Heart left ventricle (tissue), 16 donors: ENCODE data around the gene NPHP1. TPM values are rescaled to one million over a fixed set of nuclear protein-coding genes. Genes with fewer than 3 reads are reported as not detected.
A peak's percentile ranks its signal among the peaks of the same experiment; 100 is the strongest.

Experiments
- ATAC-seq, 4 donors: fragments of 200-7000 bp; cut with Tn5 transposase; one replicate each; pipeline ENCODE4 v1.9.1; 2020 to 2022; ENCODE audit warnings: moderate library complexity in 4 of 4, mild to moderate bottlenecking in 3 of 4, moderate number of reproducible peaks in 1 of 4
- DNase-seq, 5 donors: peaks; one replicate each; pipeline ENCODE4 v3.0.0-alpha.2; 2020
- H3K27ac ChIP-seq, 12 donors: fragments of 200-600 bp; sonication (generic) in 4 of 12; one replicate each; pipeline versions ENCODE4 v1.5.0 to v1.8.0; 2016 to 2022; ENCODE audit warnings: mild to moderate bottlenecking in 2 of 12
- H3K27me3 ChIP-seq, 9 donors: fragments of 200-600 bp; sonication (generic) in 2 of 9; one replicate each; pipeline versions ENCODE4 v1.5.1 to v1.8.0; 2016 to 2022; ENCODE audit warnings: mild to moderate bottlenecking in 3 of 9
- H3K36me3 ChIP-seq, 9 donors: fragments of 200-600 bp; sonication (generic) in 2 of 9; one replicate each; pipeline versions ENCODE4 v1.5.0 to v1.8.0; 2018 to 2022; ENCODE audit warnings: mild to moderate bottlenecking in 2 of 9
- H3K4me1 ChIP-seq, 12 donors: fragments of 200-600 bp; sonication (generic) in 4 of 12; one replicate each; pipeline versions ENCODE4 v1.5.0 to v1.8.0; 2016 to 2022; ENCODE audit warnings: mild to moderate bottlenecking in 3 of 12
- H3K4me3 ChIP-seq, 12 donors: fragments of 200-600 bp; sonication (generic) in 4 of 12; one replicate each; pipeline versions ENCODE4 v1.5.0 to v1.8.0; 2017 to 2022; ENCODE audit warnings: mild to moderate bottlenecking in 9 of 12, moderate library complexity in 4 of 12
- H3K9me3 ChIP-seq, 12 donors: fragments of 200-600 bp; sonication (generic) in 4 of 12; one replicate each; pipeline versions ENCODE4 v1.5.0 to v1.8.0; 2016 to 2022; ENCODE audit warnings: mild to moderate bottlenecking in 1 of 12
- CTCF ChIP-seq, 12 donors: fragments of 200-600 bp; sonication (generic) in 4 of 12; IDR thresholded peaks; one replicate each; pipeline versions ENCODE4 v1.5.0 to v1.8.0; 2018 to 2022; ENCODE audit warnings: antibody characterized with exemption in 12 of 12, mild to moderate bottlenecking in 5 of 12
- POLR2A ChIP-seq, 2 donors: fragments of 450-650 bp; IDR thresholded peaks; one replicate each; pipeline ENCODE4 v1.6.1; 2017; ENCODE audit warnings: antibody characterized with exemption in 2 of 2, mild to moderate bottlenecking in 2 of 2, moderate library complexity in 2 of 2
- WGBS, 4 donors: extraction: QIAGEN DNeasy Blood & Tissue Kit in 2 of 4; methylation state at CpG; one replicate each; pipeline versions ENCODE4 v1.1.5 to v1.1.7; 2013 to 2018; 5-methylcytosine and 5-hydroxymethylcytosine counted together
- intact Hi-C, 10 donors: fragments of 100-400 bp; cut with DNase I; formaldehyde crosslinking; loops; one replicate each; pipeline versions ENCODE4 v1.11.1 to v1.14.2; 2022
- polyA plus RNA-seq, 2 donors: library from polyadenylated mRNA; stranded (reverse); fragments of 200-250 nt; gene quantifications; one replicate each; pipeline ENCODE4 v1.2.3, GENCODE V29; 2013
- total RNA-seq, 9 donors: library from RNA; depleted of rRNA in 2 of 9; stranded (reverse); fragments of >200 nt in 2 of 9; fragmentation: NEBNext Ultra II Directional in 3 of 9; extraction: Animal tissue kit (Norgen Biotek cat#: 25700) in 3 of 9; gene quantifications; one replicate each; pipeline versions ENCODE4 v1.1.0 to v1.2.4, GENCODE V29; 2016 to 2023
- donor health status: ischemic (EF 13 %, LVEDD 7.1; RV severe dilation, severe dysfunction).
- donor health status: healthy with polysubstance abuse.
- donor health status: DM: no; HTN: yes; CAD: no.
- donor health status: DM: no; HTN: no; CAD: no.
- donor health status: ischemic (EF 25% LVEDD 6.9; RV normal size, moderate dysfunction).
- donor health status: ischemic (EF 25% LVEDD 5.7; RV mildly dilated, moderate dysfunction).
- donor health status: healthy.
- donor health status: DM: yes; HTN: yes; CAD: no.
- donor health status: ischemic (EF 35%, LVEDD 5.7; RV mildly dilated, moderate dysfunction).
- donor health status: nonischemic (EF 11% LVEDD 7.7; RV severe dilation, severe dysfunction).
- donor health status: DM: yes; HTN: yes; CAD: no.
- donor health status: PGD.
- donor health status: ischemic (EF 29% LVEDD 5.4; RV normal size, mild dysfunction).
- donor health status: nonischemic (EF 23%, LVEDD 6.1; RV moderate dilation, normal function).

Gene NPHP1
- total and polyA plus RNA-seq, 11 donors = 4.7 to 7.9 (median 5.6) TPM

- peaks cover 0 to 8% (median 0%) of the 10 kb centered on the region in 12 donors for H3K9me3 ChIP-seq
- intact Hi-C loops = no loop called here
- H3K27me3 ChIP-seq = no peaks in the 10 kb centered on the region
- H3K4me1 ChIP-seq = peaks cover 0 to 15% (median 0%) of the 10 kb centered on the region in 12 donors
- 67 to 72% (median 69%) methylated on average over 6 of the region's 6 CpGs for WGBS, 4 donors
- H3K4me3 ChIP-seq = no peak overlapping the region
- ATAC-seq (peak in 3 of 4 donors; percentile 54 to 84 (median 57)), DNase-seq (no peak)
- peak overlapping the region in 2 of 12 donors; percentile 5 to 53 for H3K27ac ChIP-seq
- TF ChIP-seq CTCF (IDR thresholded peaks at IDR 0.05) (no peak), POLR2A (IDR thresholded peaks at IDR 0.05) (no peak)
- H3K36me3 ChIP-seq = peaks cover 0 to 6% (median 0%) of the 10 kb centered on the region in 9 donors
Measured at GRCh38 chr2:110149330-110150220, 55.2 kb downstream of the NPHP1 start.

- Histone ChIP-seq H3K4me1 (peaks cover 0 to 12% (median 0%) of the 10 kb centered on the region in 12 donors), H3K36me3 (peaks cover 0 to 17% (median 4%) of the 10 kb centered on the region in 9 donors), H3K27ac (no peak overlapping the region), H3K27me3 (no peaks in the 10 kb centered on the region), H3K4me3 (no peak overlapping the region), H3K9me3 (no peaks in the 10 kb centered on the region)
- TF ChIP-seq CTCF (IDR thresholded peaks at IDR 0.05) (no peak), POLR2A (IDR thresholded peaks at IDR 0.05) (no peak)
- no peak for DNase-seq
- no peak for ATAC-seq
- intact Hi-C loops = no loop called here
- 93 to 98% (median 96%) methylated on average over 2 of the region's 2 CpGs for WGBS, 4 donors
Measured at GRCh38 chr2:110146945-110147332, 57.9 kb downstream of the NPHP1 start.

DNA sequence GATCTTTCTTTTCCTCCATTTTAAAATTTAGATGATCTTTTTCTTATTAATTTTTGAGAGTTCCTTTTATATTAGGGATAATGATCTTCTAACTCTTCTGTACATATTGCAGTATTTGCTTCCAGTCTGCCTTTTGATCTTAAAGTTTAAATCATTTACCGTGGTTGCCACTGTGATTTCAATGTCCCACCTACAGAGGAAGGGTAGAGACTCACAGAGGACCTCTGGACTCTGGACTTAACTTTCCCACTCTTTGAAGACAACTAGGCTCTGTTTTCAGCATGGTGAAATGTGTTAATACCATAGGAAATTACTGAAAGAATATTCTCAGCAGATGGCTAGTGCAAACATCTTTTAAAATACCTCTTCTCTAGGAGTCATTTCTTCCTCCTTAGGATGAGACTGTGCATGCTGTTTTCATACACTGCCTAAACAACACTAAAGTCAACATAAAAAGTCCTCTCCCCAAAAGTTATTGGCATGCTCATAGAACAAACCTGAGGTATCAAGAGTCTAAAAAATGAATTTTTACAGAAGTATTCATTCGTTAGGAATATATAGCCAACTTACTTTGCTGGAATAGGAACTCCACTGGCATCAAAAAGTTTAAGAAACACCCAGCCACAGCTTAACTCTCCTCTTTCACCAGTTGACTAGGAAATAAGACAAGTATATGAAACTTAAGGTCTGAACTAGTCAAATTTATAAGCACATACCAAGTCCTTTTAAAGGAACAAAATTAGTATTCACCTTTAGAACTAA lies 58.4 kb downstream of the NPHP1 start:
- Histone ChIP-seq H3K9me3 (no peaks in the 10 kb centered on the region), H3K4me1 (peaks cover 0 to 12% (median 0%) of the 10 kb centered on the region in 12 donors), H3K36me3 (peaks cover 0 to 17% (median 4%) of the 10 kb centered on the region in 9 donors), H3K27me3 (no peaks in the 10 kb centered on the region), H3K27ac (no peak overlapping the region), H3K4me3 (no peak overlapping the region)
- TF ChIP-seq CTCF (IDR thresholded peaks at IDR 0.05) (no peak), POLR2A (IDR thresholded peaks at IDR 0.05) (no peak)
- WGBS, 4 donors = 95 to 99% (median 96%) methylated on average over 2 of the region's 2 CpGs
- intact Hi-C loops = no loop called here
- DNase-seq = no peak
- no peak for ATAC-seq

- intact Hi-C loops = no loop called here
- no peak overlapping the region for H3K27ac ChIP-seq
- no peaks in the 10 kb centered on the region for H3K9me3 ChIP-seq
- peaks cover 0 to 17% (median 4%) of the 10 kb centered on the region in 9 donors for H3K36me3 ChIP-seq
- H3K27me3 ChIP-seq = no peaks in the 10 kb centered on the region
- no peak for DNase-seq
- peaks cover 0 to 5% (median 0%) of the 10 kb centered on the region in 12 donors for H3K4me1 ChIP-seq
- H3K4me3 ChIP-seq = no peak overlapping the region
- TF ChIP-seq POLR2A (IDR thresholded peaks at IDR 0.05) (no peak), CTCF (IDR thresholded peaks at IDR 0.05) (no peak)
- ATAC-seq = no peak
Measured at GRCh38 chr2:110143982-110144381, 60.8 kb downstream of the NPHP1 start.
